IMR-90 (cell line): ENCODE results near the gene CCSER1. TPM values are rescaled to one million over a fixed set of nuclear protein-coding genes. Genes with fewer than 3 reads are reported as not detected.

Experiments used
- ATAC-seq: fragments of 200-7000 bp; cut with Tn5 transposase; 2 replicates; pipeline ENCODE4 v1.9.1; 2020; ENCODE audit warnings: low read depth, mild to moderate bottlenecking, moderate library complexity
- BruUV-seq: library from RNA; stranded (reverse); fragments of 400-500 nt; replicated peaks from 2 replicates; lab custom pipeline; 2021; lab: Mats Ljungman, UMichigan
- CTCF ChIA-PET: fragments of 300-600 bp; formaldehyde crosslinking; extraction: SDS; loops from one replicate; lab custom pipeline; 2021; ENCODE audit warnings: antibody characterized with exemption; lab: Yijun Ruan, JAX
- POLR2A ChIA-PET: fragments of 300-600 bp; sonication (Branson Sonifier 250); formaldehyde crosslinking; loops from one replicate; lab custom pipeline; 2022; ENCODE audit warnings: antibody characterized with exemption; ENCODE audit not compliant: unreplicated experiment; lab: Charles Lee
- DNase-seq: peaks from one replicate; pipeline ENCODE4 v3.0.0; 2013
- H2AFZ ChIP-seq: replicated peaks from 2 replicates; pipeline ENCODE3; 2013; ENCODE audit warnings: low read length, mild to moderate bottlenecking; ENCODE audit not compliant: poor library complexity
- H2AK5ac ChIP-seq: 2 replicates; pipeline ENCODE4 v1.6.1; 2013; ENCODE audit warnings: low read depth, low read length, inconsistent platforms
- H2AK9ac ChIP-seq: replicated peaks from 2 replicates; pipeline ENCODE3; 2013; ENCODE audit warnings: mild to moderate bottlenecking, low read depth, low read length, moderate library complexity; ENCODE audit not compliant: poor library complexity
- H2BK120ac ChIP-seq: 2 replicates; pipeline ENCODE4 v1.6.1; 2013; ENCODE audit warnings: low read depth, low read length, inconsistent platforms
- H2BK15ac ChIP-seq: 3 replicates; pipeline ENCODE4 v1.6.1; 2013; ENCODE audit warnings: low read depth, low read length, inconsistent platforms
- H2BK20ac ChIP-seq: 2 replicates; pipeline ENCODE4 v1.6.1; 2013; ENCODE audit warnings: low read depth, mild to moderate bottlenecking, inconsistent platforms, low read length, moderate library complexity
- H2BK5ac ChIP-seq: 2 replicates; pipeline ENCODE4 v1.6.1; 2013; ENCODE audit warnings: mild to moderate bottlenecking, low read depth, low read length, inconsistent platforms; ENCODE audit not compliant: poor library complexity, severe bottlenecking
- H3K14ac ChIP-seq: replicated peaks from 2 replicates; pipeline ENCODE4 v1.6.1; 2013; ENCODE audit warnings: low read depth, low read length, inconsistent platforms
- H3K18ac ChIP-seq: 2 replicates; pipeline ENCODE4 v1.6.1; 2013; ENCODE audit warnings: low read depth, low read length, control low read depth
- H3K23ac ChIP-seq: 2 replicates; pipeline ENCODE4 v1.6.1; 2013; ENCODE audit warnings: low read depth, low read length, inconsistent platforms
- H3K27ac ChIP-seq: 2 replicates; pipeline ENCODE4 v1.5.1; 2013; ENCODE audit warnings: mild to moderate bottlenecking, control low read depth, low read length; ENCODE audit not compliant: insufficient read depth
- H3K27me3 ChIP-seq: 2 replicates; pipeline ENCODE4 v1.6.1; 2013; ENCODE audit warnings: low read length; ENCODE audit not compliant: control insufficient read depth, insufficient read depth
- H3K36me3 ChIP-seq: 2 replicates; pipeline ENCODE4 v1.6.1; 2013; ENCODE audit warnings: low read length, mixed read lengths; ENCODE audit not compliant: control insufficient read depth, insufficient read depth
- H3K4ac ChIP-seq: 2 replicates; pipeline ENCODE4 v1.6.1; 2013; ENCODE audit warnings: low read depth, low read length, inconsistent platforms
- H3K4me1 ChIP-seq: 2 replicates; pipeline ENCODE4 v1.6.1; 2013; ENCODE audit warnings: low read length, mixed read lengths; ENCODE audit not compliant: control insufficient read depth, insufficient read depth
- H3K4me2 ChIP-seq: 2 replicates; pipeline ENCODE4 v1.6.1; 2013; ENCODE audit warnings: low read depth, mild to moderate bottlenecking, control low read depth, low read length, moderate library complexity
- H3K4me3 ChIP-seq: 2 replicates; pipeline ENCODE4 v1.5.1; 2013; ENCODE audit warnings: low read depth, mild to moderate bottlenecking, control low read depth, low read length, moderate library complexity; ENCODE audit not compliant: insufficient read depth
- H3K56ac ChIP-seq: 2 replicates; pipeline ENCODE4 v1.6.1; 2013; ENCODE audit warnings: low read length, inconsistent platforms; ENCODE audit not compliant: insufficient read depth; ENCODE audit errors: extremely low read depth
- H3K79me1 ChIP-seq, 2 experiments: 2 replicates each; pipeline ENCODE4 v1.6.1; 2013; ENCODE audit warnings: low read length in 2 of 2, inconsistent platforms in 1 of 2, low read depth in 1 of 2
- H3K9ac ChIP-seq: 2 replicates; pipeline ENCODE4 v1.6.1; 2013; ENCODE audit warnings: low read depth, low read length, control low read depth
- H3K9me1 ChIP-seq: 2 replicates; pipeline ENCODE4 v1.6.1; 2013; ENCODE audit warnings: low read length, inconsistent platforms; ENCODE audit not compliant: insufficient read depth
- H3K9me3 ChIP-seq: 2 replicates; pipeline ENCODE4 v1.6.1; 2013; ENCODE audit warnings: low read length; ENCODE audit not compliant: control insufficient read depth, insufficient read depth
- H4K20me1 ChIP-seq: 2 replicates; pipeline ENCODE4 v1.6.1; 2013; ENCODE audit warnings: low read length, inconsistent platforms; ENCODE audit not compliant: insufficient read depth
- H4K5ac ChIP-seq: 2 replicates; pipeline ENCODE4 v1.6.1; 2013; ENCODE audit warnings: mild to moderate bottlenecking, low read depth, low read length, control low read depth
- H4K8ac ChIP-seq, 2 experiments: 2 replicates each; pipeline ENCODE4 v1.6.1; 2013; ENCODE audit warnings: low read depth in 2 of 2, low read length in 2 of 2, control low read depth in 1 of 2, inconsistent platforms in 1 of 2
- H4K91ac ChIP-seq: 2 replicates; pipeline ENCODE4 v1.6.1; 2013; ENCODE audit warnings: low read depth, low read length, inconsistent platforms; ENCODE audit not compliant: insufficient read depth
- BHLHE40 ChIP-seq: fragments of 150-350 bp; IDR thresholded peaks from 2 replicates; pipeline ENCODE4 v1.6.1; 2016; ENCODE audit warnings: mild to moderate bottlenecking, low read depth, low read length
- CEBPB ChIP-seq: IDR thresholded peaks from 2 replicates; pipeline ENCODE4 v1.6.1; 2012; ENCODE audit warnings: low read depth, low read length, improper control_type of control experiment
- CHD1 ChIP-seq: IDR thresholded peaks from 2 replicates; pipeline ENCODE4 v1.6.1; 2012; ENCODE audit warnings: low read depth, low read length, improper control_type of control experiment
- FOS ChIP-seq: fragments of 150-350 bp; IDR thresholded peaks from 2 replicates; pipeline ENCODE4 v1.6.1; 2016; ENCODE audit warnings: low read depth, low read length
- MAFK ChIP-seq: IDR thresholded peaks from 2 replicates; pipeline ENCODE4 v1.6.1; 2012; ENCODE audit warnings: low read depth, low read length, improper control_type of control experiment
- MAZ ChIP-seq: IDR thresholded peaks from 2 replicates; pipeline ENCODE4 v1.6.1; 2012; ENCODE audit warnings: low read depth, mild to moderate bottlenecking, low read length, improper control_type of control experiment, moderate library complexity, borderline replicate concordance
- MXI1 ChIP-seq: IDR thresholded peaks from 2 replicates; pipeline ENCODE4 v1.6.1; 2012; ENCODE audit warnings: low read depth, mild to moderate bottlenecking, low read length, moderate library complexity, borderline replicate concordance
- NFE2L2 ChIP-seq: fragments of 150-350 bp; IDR thresholded peaks from 2 replicates; pipeline ENCODE4 v1.6.1; 2016; ENCODE audit warnings: low read depth, mild to moderate bottlenecking, low read length
- POLR2A ChIP-seq: IDR thresholded peaks from 2 replicates; pipeline ENCODE4 v1.6.1; 2012; ENCODE audit warnings: mild to moderate bottlenecking, low read depth, low read length
- RAD21 ChIP-seq: IDR thresholded peaks from 2 replicates; pipeline ENCODE4 v1.6.1; 2012; ENCODE audit warnings: low read length, improper control_type of control experiment
- RCOR1 ChIP-seq: IDR thresholded peaks from 2 replicates; pipeline ENCODE4 v1.6.1; 2012; ENCODE audit warnings: mild to moderate bottlenecking, low read length, improper control_type of control experiment; ENCODE audit not compliant: insufficient replicate concordance
- RFX5 ChIP-seq: IDR thresholded peaks from 2 replicates; pipeline ENCODE4 v1.8.0; 2012; ENCODE audit warnings: low read depth, mild to moderate bottlenecking, low read length, moderate library complexity
- SMC3 ChIP-seq: fragments of 150-350 bp; IDR thresholded peaks from 2 replicates; pipeline ENCODE4 v1.6.1; 2016; ENCODE audit warnings: low read depth, mild to moderate bottlenecking, antibody characterized with exemption, low read length, moderate library complexity
- USF2 ChIP-seq: fragments of 150-350 bp; IDR thresholded peaks from 2 replicates; pipeline ENCODE4 v1.6.1; 2017; ENCODE audit warnings: mild to moderate bottlenecking, antibody characterized with exemption, low read length, low read depth
- WGBS, 2 experiments: methylation state at CpG; one replicate each; pipeline versions ENCODE4 v1.1.5 to v1.1.7; 2013; ENCODE audit warnings: missing lambda C conversion rate in 2 of 2; ENCODE audit not compliant: insufficient read length in 1 of 2; ENCODE audit errors: extremely low coverage in 2 of 2; 5-methylcytosine and 5-hydroxymethylcytosine counted together
- dilution Hi-C: fragments of 300-500 bp; cut with HindIII; formaldehyde crosslinking; loops from one replicate; pipeline ENCODE4 v1.14.3; 2018; ENCODE audit warnings: low sequenced_read_pairs; ENCODE audit not compliant: unreplicated experiment
- in situ Hi-C: fragments of 300-500 bp; cut with MboI; formaldehyde crosslinking; loops from 3 replicates; pipeline ENCODE4 v1.14.3; 2019; ENCODE audit warnings: low sequenced_read_pairs, inconsistent platforms, mixed read lengths
- intact Hi-C: fragments of 100-400 bp; cut with micrococcal nuclease; formaldehyde crosslinking; loops from 2 replicates; pipeline ENCODE4 v1.10.0; 2022
- polyA plus RNA-seq, 3 experiments: library from polyadenylated mRNA; depleted of rRNA; stranded (reverse); fragments of >200 nt; gene quantifications; 2 replicates each; pipeline ENCODE4 v1.2.3, GENCODE V29; 2012; ENCODE audit warnings: low replicate concordance in 1 of 3
- total RNA-seq: library from RNA; depleted of rRNA; stranded (reverse); fragments of >200 nt; gene quantifications from 2 replicates; pipeline ENCODE4 v1.2.3, GENCODE V29; 2012
- TF ChIP-seq, protein P1 (sequence below): conservative IDR thresholded peaks from 2 replicates; pipeline ENCODE4 v1.5.1; 2012; ENCODE audit warnings: mild to moderate bottlenecking, low read depth, low read length, improper control_type of control experiment
- TF ChIP-seq, protein P2 (sequence below): fragments of 150-350 bp; IDR thresholded peaks from 2 replicates; pipeline ENCODE4 v1.6.1; 2016; ENCODE audit warnings: low read depth, mild to moderate bottlenecking, low read length, moderate library complexity, borderline replicate concordance

Gene CCSER1
- total and polyA plus RNA-seq, 2 of the 4 experiments (the other 2 are of a cell fraction): not detected

DNA sequence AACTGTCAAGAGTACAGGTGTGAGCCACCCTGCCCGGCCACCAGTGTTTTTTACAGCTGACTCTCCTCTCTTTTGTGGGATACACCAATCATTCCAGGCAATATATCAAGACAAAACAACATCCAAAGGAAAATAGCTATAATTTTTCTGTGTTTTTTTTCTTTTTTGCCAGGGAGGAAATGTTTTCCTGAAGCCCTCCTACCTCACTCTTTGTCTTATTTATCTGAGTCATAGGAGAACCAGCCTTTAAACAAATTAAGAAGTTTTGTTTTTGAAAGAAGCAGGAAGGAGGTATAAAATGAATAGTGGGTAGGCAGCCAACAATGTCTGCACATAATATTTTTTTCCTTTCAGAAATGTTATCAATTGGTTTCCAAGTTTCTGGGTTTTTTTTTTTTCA is 493.9 kb downstream of the CCSER1 start:
- TF ChIP-seq, protein P1, sequence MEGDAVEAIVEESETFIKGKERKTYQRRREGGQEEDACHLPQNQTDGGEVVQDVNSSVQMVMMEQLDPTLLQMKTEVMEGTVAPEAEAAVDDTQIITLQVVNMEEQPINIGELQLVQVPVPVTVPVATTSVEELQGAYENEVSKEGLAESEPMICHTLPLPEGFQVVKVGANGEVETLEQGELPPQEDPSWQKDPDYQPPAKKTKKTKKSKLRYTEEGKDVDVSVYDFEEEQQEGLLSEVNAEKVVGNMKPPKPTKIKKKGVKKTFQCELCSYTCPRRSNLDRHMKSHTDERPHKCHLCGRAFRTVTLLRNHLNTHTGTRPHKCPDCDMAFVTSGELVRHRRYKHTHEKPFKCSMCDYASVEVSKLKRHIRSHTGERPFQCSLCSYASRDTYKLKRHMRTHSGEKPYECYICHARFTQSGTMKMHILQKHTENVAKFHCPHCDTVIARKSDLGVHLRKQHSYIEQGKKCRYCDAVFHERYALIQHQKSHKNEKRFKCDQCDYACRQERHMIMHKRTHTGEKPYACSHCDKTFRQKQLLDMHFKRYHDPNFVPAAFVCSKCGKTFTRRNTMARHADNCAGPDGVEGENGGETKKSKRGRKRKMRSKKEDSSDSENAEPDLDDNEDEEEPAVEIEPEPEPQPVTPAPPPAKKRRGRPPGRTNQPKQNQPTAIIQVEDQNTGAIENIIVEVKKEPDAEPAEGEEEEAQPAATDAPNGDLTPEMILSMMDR: no peak
- TF ChIP-seq POLR2A (no peak), MAFK (no peak), CHD1 (no peak), RCOR1 (no peak), MXI1 (no peak), CEBPB (no peak), RAD21 (no peak), NFE2L2 (no peak), USF2 (no peak), RFX5 (no peak), MAZ (no peak), SMC3 (no peak), BHLHE40 (no peak), FOS (no peak)
- TF ChIP-seq, protein P2, sequence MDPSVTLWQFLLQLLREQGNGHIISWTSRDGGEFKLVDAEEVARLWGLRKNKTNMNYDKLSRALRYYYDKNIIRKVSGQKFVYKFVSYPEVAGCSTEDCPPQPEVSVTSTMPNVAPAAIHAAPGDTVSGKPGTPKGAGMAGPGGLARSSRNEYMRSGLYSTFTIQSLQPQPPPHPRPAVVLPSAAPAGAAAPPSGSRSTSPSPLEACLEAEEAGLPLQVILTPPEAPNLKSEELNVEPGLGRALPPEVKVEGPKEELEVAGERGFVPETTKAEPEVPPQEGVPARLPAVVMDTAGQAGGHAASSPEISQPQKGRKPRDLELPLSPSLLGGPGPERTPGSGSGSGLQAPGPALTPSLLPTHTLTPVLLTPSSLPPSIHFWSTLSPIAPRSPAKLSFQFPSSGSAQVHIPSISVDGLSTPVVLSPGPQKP: no peak
- no peaks in the 10 kb centered on the region for H3K9me3 ChIP-seq
- no peak overlapping the region for H2BK20ac ChIP-seq
- H3K27ac ChIP-seq: no peak overlapping the region
- no TSS peak for BruUV-seq
- H3K56ac ChIP-seq: no peak overlapping the region
- no peak overlapping the region for H3K23ac ChIP-seq
- H4K5ac ChIP-seq: no peak overlapping the region
- H3K4ac ChIP-seq: no peak overlapping the region
- no peak overlapping the region for H3K9ac ChIP-seq
- no peak overlapping the region for H2AK9ac ChIP-seq
- no peaks in the 10 kb centered on the region for H3K27me3 ChIP-seq
- no CpG with 5 or more reads among the region's 1 CpG for WGBS, 2 experiments
- intact Hi-C loops: no loop called here
- no peak overlapping the region for H2BK120ac ChIP-seq
- POLR2A ChIA-PET: no interaction called here
- no peaks in the 10 kb centered on the region for H3K4me1 ChIP-seq
- H4K8ac ChIP-seq: no peak overlapping the region
- CTCF ChIA-PET: no interaction called here
- H3K36me3 ChIP-seq: no peaks in the 10 kb centered on the region
- H3K14ac ChIP-seq: no peak overlapping the region
- dilution Hi-C loops: no loop called here
- no peak overlapping the region for H2AK5ac ChIP-seq
- no peak for ATAC-seq
- no peak overlapping the region for H4K91ac ChIP-seq
- no peaks in the 10 kb centered on the region for H4K20me1 ChIP-seq
- no peak overlapping the region for H2BK5ac ChIP-seq
- H3K18ac ChIP-seq: no peak overlapping the region
- no peak overlapping the region for H3K4me3 ChIP-seq
- no peaks in the 10 kb centered on the region for H3K79me1 ChIP-seq
- no peak for DNase-seq
- H2BK15ac ChIP-seq: no peak overlapping the region
- H3K4me2 ChIP-seq: no peak overlapping the region
- H3K9me1 ChIP-seq: no peaks in the 10 kb centered on the region
- in situ Hi-C loops: no loop called here
- no peak overlapping the region for H2AFZ ChIP-seq
